Measurements from ENCODE around the gene TLK2.
"Not testable (repeated sequence)": the region's sequence is repeated elsewhere in the genome, so short reads cannot be mapped to it uniquely, and the experiment has no call there.

Gene TLK2

DNA sequence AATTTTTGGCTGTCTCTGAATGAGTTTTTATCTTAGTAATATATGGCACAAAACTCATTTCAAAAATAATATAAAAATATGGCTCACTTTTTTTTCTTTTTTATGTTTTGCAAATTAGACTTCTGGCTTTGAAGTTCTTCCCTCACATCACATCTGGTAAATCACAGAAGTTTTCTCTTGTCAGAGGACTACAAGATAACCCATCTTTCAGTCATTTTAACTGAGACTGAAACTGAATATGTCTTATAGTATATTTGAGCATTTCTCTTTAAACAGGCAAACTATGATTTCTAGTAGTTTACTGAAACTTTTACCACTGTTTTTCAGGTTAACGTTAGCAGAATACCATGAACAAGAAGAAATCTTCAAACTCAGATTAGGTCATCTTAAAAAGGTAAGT, 97.8 kb downstream of the TLK2 start:
- peaks cover 0 to 7% (median 0%) of the 10 kb centered on the region in 5 donors for H3K4me1 ChIP-seq (ENCODE audit: control insufficient read depth in 5 of 5, insufficient read depth in 5 of 5, low read length in 5 of 5)
- no peaks in the 10 kb centered on the region for H3K9me3 ChIP-seq (ENCODE audit: control insufficient read depth in 5 of 5, low read length in 5 of 5)
- no peak overlapping the region for H3K27ac ChIP-seq (ENCODE audit: low read depth, low read length)
- no peak overlapping the region for H3K9ac ChIP-seq (ENCODE audit: low read length in 5 of 5)
- no peaks in the 10 kb centered on the region for H3K27me3 ChIP-seq (ENCODE audit: control insufficient read depth in 5 of 5, insufficient read depth in 4 of 5, low read length in 5 of 5)
- peaks cover 35 to 60% (median 36%) of the 10 kb centered on the region in 5 donors for H3K36me3 ChIP-seq (ENCODE audit: control insufficient read depth in 5 of 5, insufficient read depth in 5 of 5, low read length in 5 of 5)
- no peak overlapping the region for H3K4me3 ChIP-seq (ENCODE audit: low read depth in 1 of 5, low read length in 5 of 5)

- H3K4me1 ChIP-seq (ENCODE audit: control insufficient read depth in 5 of 5, insufficient read depth in 5 of 5, low read length in 5 of 5) = peaks cover 0 to 3% (median 0%) of the 10 kb centered on the region in 5 donors
- H3K36me3 ChIP-seq (ENCODE audit: control insufficient read depth in 5 of 5, insufficient read depth in 5 of 5, low read length in 5 of 5) = peaks cover 31 to 60% (median 32%) of the 10 kb centered on the region in 5 donors
- no peak overlapping the region for H3K4me3 ChIP-seq (ENCODE audit: low read depth in 1 of 5, low read length in 5 of 5)
- H3K27ac ChIP-seq (ENCODE audit: low read depth, low read length) = no peak overlapping the region
- H3K9me3 ChIP-seq (ENCODE audit: control insufficient read depth in 5 of 5, low read length in 5 of 5) = no peaks in the 10 kb centered on the region
- no peaks in the 10 kb centered on the region for H3K27me3 ChIP-seq (ENCODE audit: control insufficient read depth in 5 of 5, insufficient read depth in 4 of 5, low read length in 5 of 5)
- H3K9ac ChIP-seq (ENCODE audit: low read length in 5 of 5) = no peak overlapping the region
Observed at GRCh38 chr17:62578757-62579487, 100.3 kb downstream of the TLK2 start.

- peaks cover 22 to 55% (median 28%) of the 10 kb centered on the region in 5 donors for H3K36me3 ChIP-seq (ENCODE audit: control insufficient read depth in 5 of 5, insufficient read depth in 5 of 5, low read length in 5 of 5)
- peaks cover 0 to 3% (median 0%) of the 10 kb centered on the region in 5 donors for H3K4me1 ChIP-seq (ENCODE audit: control insufficient read depth in 5 of 5, insufficient read depth in 5 of 5, low read length in 5 of 5)
- H3K4me3 ChIP-seq (ENCODE audit: low read depth in 1 of 5, low read length in 5 of 5) = no peak overlapping the region
- no peaks in the 10 kb centered on the region for H3K9me3 ChIP-seq (ENCODE audit: control insufficient read depth in 5 of 5, low read length in 5 of 5)
- H3K9ac ChIP-seq (ENCODE audit: low read length in 5 of 5) = no peak overlapping the region
- no peak overlapping the region for H3K27ac ChIP-seq (ENCODE audit: low read depth, low read length)
- no peaks in the 10 kb centered on the region for H3K27me3 ChIP-seq (ENCODE audit: control insufficient read depth in 5 of 5, insufficient read depth in 4 of 5, low read length in 5 of 5)
Observed at GRCh38 chr17:62580947-62581346, 102.3 kb downstream of the TLK2 start.

DNA sequence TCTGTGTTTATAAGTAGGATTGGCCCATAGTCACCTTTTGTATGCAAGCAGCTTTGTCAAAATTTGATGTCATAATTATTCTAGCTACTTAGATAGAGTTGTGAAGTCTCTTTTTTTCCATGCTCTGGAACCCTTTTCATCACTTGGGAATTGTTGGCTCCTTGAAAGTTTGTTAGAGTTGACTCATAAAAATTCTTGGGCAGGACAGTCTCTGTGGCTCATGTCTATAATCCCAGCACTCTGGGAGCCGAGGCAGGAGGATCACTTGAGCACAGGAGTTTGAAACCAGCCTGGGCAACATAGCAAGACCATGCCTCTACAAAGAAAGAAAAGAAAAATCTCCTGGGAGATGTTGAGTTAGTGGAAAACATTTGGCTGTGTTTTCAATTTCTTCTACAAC, 103.1 kb downstream of the TLK2 start:
- peaks cover 20 to 58% (median 26%) of the 10 kb centered on the region in 5 donors for H3K36me3 ChIP-seq (ENCODE audit: control insufficient read depth in 5 of 5, insufficient read depth in 5 of 5, low read length in 5 of 5)
- H3K4me1 ChIP-seq (ENCODE audit: control insufficient read depth in 5 of 5, insufficient read depth in 5 of 5, low read length in 5 of 5) = peaks cover 0 to 3% (median 0%) of the 10 kb centered on the region in 5 donors
- no peak overlapping the region for H3K27ac ChIP-seq (ENCODE audit: low read depth, low read length)
- no peaks in the 10 kb centered on the region for H3K27me3 ChIP-seq (ENCODE audit: control insufficient read depth in 5 of 5, insufficient read depth in 4 of 5, low read length in 5 of 5)
- H3K4me3 ChIP-seq (ENCODE audit: low read depth in 1 of 5, low read length in 5 of 5) = no peak overlapping the region
- no peaks in the 10 kb centered on the region for H3K9me3 ChIP-seq (ENCODE audit: control insufficient read depth in 5 of 5, low read length in 5 of 5)
- H3K9ac ChIP-seq (ENCODE audit: low read length in 5 of 5) = no peak overlapping the region

GRCh38 chr17:62587554-62587953, 108.9 kb downstream of the TLK2 start:
- H3K9ac ChIP-seq (ENCODE audit: low read length in 5 of 5) = no peak overlapping the region
- no peaks in the 10 kb centered on the region for H3K9me3 ChIP-seq (ENCODE audit: control insufficient read depth in 5 of 5, low read length in 5 of 5)
- H3K27ac ChIP-seq (ENCODE audit: low read depth, low read length) = no peak overlapping the region
- peaks cover 0 to 9% (median 0%) of the 10 kb centered on the region in 5 donors for H3K4me1 ChIP-seq (ENCODE audit: control insufficient read depth in 5 of 5, insufficient read depth in 5 of 5, low read length in 5 of 5)
- H3K4me3 ChIP-seq (ENCODE audit: low read depth in 1 of 5, low read length in 5 of 5) = no peak overlapping the region
- peaks cover 17 to 54% (median 33%) of the 10 kb centered on the region in 5 donors for H3K36me3 ChIP-seq (ENCODE audit: control insufficient read depth in 5 of 5, insufficient read depth in 5 of 5, low read length in 5 of 5)
- no peaks in the 10 kb centered on the region for H3K27me3 ChIP-seq (ENCODE audit: control insufficient read depth in 5 of 5, insufficient read depth in 4 of 5, low read length in 5 of 5)

GRCh38 chr17:62588109-62588508, 109.5 kb downstream of the TLK2 start:
- H3K9ac ChIP-seq (ENCODE audit: low read length in 5 of 5) = no peak overlapping the region
- H3K27ac ChIP-seq (ENCODE audit: low read depth, low read length) = no peak overlapping the region
- H3K27me3 ChIP-seq (ENCODE audit: control insufficient read depth in 5 of 5, insufficient read depth in 4 of 5, low read length in 5 of 5) = no peaks in the 10 kb centered on the region
- peaks cover 0 to 9% (median 0%) of the 10 kb centered on the region in 5 donors for H3K4me1 ChIP-seq (ENCODE audit: control insufficient read depth in 5 of 5, insufficient read depth in 5 of 5, low read length in 5 of 5)
- no peaks in the 10 kb centered on the region for H3K9me3 ChIP-seq (ENCODE audit: control insufficient read depth in 5 of 5, low read length in 5 of 5)
- H3K4me3 ChIP-seq (ENCODE audit: low read depth in 1 of 5, low read length in 5 of 5) = no peak overlapping the region
- peaks cover 15 to 54% (median 37%) of the 10 kb centered on the region in 5 donors for H3K36me3 ChIP-seq (ENCODE audit: control insufficient read depth in 5 of 5, insufficient read depth in 5 of 5, low read length in 5 of 5)

- no peaks in the 10 kb centered on the region for H3K9me3 ChIP-seq (ENCODE audit: control insufficient read depth in 5 of 5, low read length in 5 of 5)
- peaks cover 0 to 10% (median 0%) of the 10 kb centered on the region in 5 donors for H3K4me1 ChIP-seq (ENCODE audit: control insufficient read depth in 5 of 5, insufficient read depth in 5 of 5, low read length in 5 of 5)
- no peak overlapping the region for H3K4me3 ChIP-seq (ENCODE audit: low read depth in 1 of 5, low read length in 5 of 5)
- no peak overlapping the region for H3K9ac ChIP-seq (ENCODE audit: low read length in 5 of 5)
- H3K27ac ChIP-seq (ENCODE audit: low read depth, low read length) = no peak overlapping the region
- peaks cover 10 to 55% (median 35%) of the 10 kb centered on the region in 5 donors for H3K36me3 ChIP-seq (ENCODE audit: control insufficient read depth in 5 of 5, insufficient read depth in 5 of 5, low read length in 5 of 5)
- no peaks in the 10 kb centered on the region for H3K27me3 ChIP-seq (ENCODE audit: control insufficient read depth in 5 of 5, insufficient read depth in 4 of 5, low read length in 5 of 5)
Observed at GRCh38 chr17:62591333-62591732, 112.7 kb downstream of the TLK2 start.

DNA sequence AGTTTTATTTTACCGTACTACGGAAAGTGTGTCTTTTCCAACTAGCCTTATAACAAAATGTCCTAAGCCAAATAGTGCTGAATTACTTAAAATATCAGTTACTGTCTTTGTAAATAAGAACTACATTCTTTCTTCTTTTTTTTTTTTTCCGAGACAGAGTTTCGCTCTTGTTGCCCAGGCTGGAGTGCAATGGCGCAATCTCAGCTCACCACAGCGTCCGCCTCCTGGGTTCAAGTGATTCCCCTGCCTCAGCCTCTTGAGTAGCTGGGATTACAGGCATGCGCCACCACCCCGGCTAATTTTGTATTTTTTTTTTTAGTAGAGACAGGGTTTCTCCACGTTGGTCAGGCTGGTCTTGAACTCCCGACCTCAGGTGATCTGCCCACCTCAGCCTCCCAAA, 113.2 kb downstream of the TLK2 start:
- H3K27ac ChIP-seq (ENCODE audit: low read depth, low read length); H3K27me3 ChIP-seq (ENCODE audit: control insufficient read depth in 5 of 5, insufficient read depth in 4 of 5, low read length in 5 of 5): not testable (repeated sequence)
- peaks cover 14 to 55% (median 37%) of the 10 kb centered on the region in 5 donors for H3K36me3 ChIP-seq (ENCODE audit: control insufficient read depth in 5 of 5, insufficient read depth in 5 of 5, low read length in 5 of 5)

GRCh38 chr17:62592341-62593099, 113.9 kb downstream of the TLK2 start:
- Histone ChIP-seq H3K27ac (ENCODE audit: low read depth, low read length) (no peak overlapping the region), H3K9me3 (ENCODE audit: control insufficient read depth in 5 of 5, low read length in 5 of 5) (no peaks in the 10 kb centered on the region), H3K4me1 (ENCODE audit: control insufficient read depth in 5 of 5, insufficient read depth in 5 of 5, low read length in 5 of 5) (peaks cover 0 to 20% (median 5%) of the 10 kb centered on the region in 5 donors), H3K4me3 (ENCODE audit: low read depth in 1 of 5, low read length in 5 of 5) (no peak overlapping the region), H3K9ac (ENCODE audit: low read length in 5 of 5) (no peak overlapping the region), H3K36me3 (ENCODE audit: control insufficient read depth in 5 of 5, insufficient read depth in 5 of 5, low read length in 5 of 5) (peaks cover 13 to 55% (median 37%) of the 10 kb centered on the region in 5 donors), H3K27me3 (ENCODE audit: control insufficient read depth in 5 of 5, insufficient read depth in 4 of 5, low read length in 5 of 5) (no peaks in the 10 kb centered on the region)

More for the DNA sequence above, 113.2 kb downstream of the TLK2 start:
- H3K9me3 ChIP-seq (ENCODE audit: control insufficient read depth in 5 of 5, low read length in 5 of 5); H3K9ac ChIP-seq (ENCODE audit: low read length in 5 of 5); H3K4me3 ChIP-seq (ENCODE audit: low read depth in 1 of 5, low read length in 5 of 5): not testable (repeated sequence)
- peaks cover 0 to 15% (median 4%) of the 10 kb centered on the region in 5 donors for H3K4me1 ChIP-seq (ENCODE audit: control insufficient read depth in 5 of 5, insufficient read depth in 5 of 5, low read length in 5 of 5)

GRCh38 chr17:62595484-62595883, 116.9 kb downstream of the TLK2 start:
- Histone ChIP-seq H3K27me3 (ENCODE audit: control insufficient read depth in 5 of 5, insufficient read depth in 4 of 5, low read length in 5 of 5) (no peaks in the 10 kb centered on the region), H3K9ac (ENCODE audit: low read length in 5 of 5) (no peak overlapping the region), H3K4me3 (ENCODE audit: low read depth in 1 of 5, low read length in 5 of 5) (no peak overlapping the region), H3K4me1 (ENCODE audit: control insufficient read depth in 5 of 5, insufficient read depth in 5 of 5, low read length in 5 of 5) (peaks cover 0 to 27% (median 9%) of the 10 kb centered on the region in 5 donors), H3K9me3 (ENCODE audit: control insufficient read depth in 5 of 5, low read length in 5 of 5) (no peaks in the 10 kb centered on the region), H3K27ac (ENCODE audit: low read depth, low read length) (no peak overlapping the region), H3K36me3 (ENCODE audit: control insufficient read depth in 5 of 5, insufficient read depth in 5 of 5, low read length in 5 of 5) (peaks cover 17 to 57% (median 33%) of the 10 kb centered on the region in 5 donors)
